SK-N-SH (cell line): Measurements from ENCODE around the gene BORCS6. TPM values are rescaled to one million over a fixed set of nuclear protein-coding genes. Genes with fewer than 3 reads are reported as not detected.

Source experiments
- CTCF ChIA-PET: fragments of 300-600, 350-600 bp; formaldehyde crosslinking; extraction: SDS; loops from one replicate; lab custom pipeline; 2021; lab: Yijun Ruan, JAX
- POLR2A ChIA-PET: fragments of 350-600 bp; sonication (Branson Sonifier 250); formaldehyde crosslinking; extraction: SDS; loops from one replicate; lab custom pipeline; 2020; ENCODE audit warnings: antibody characterized with exemption, inconsistent platforms; lab: Yijun Ruan, JAX
- DNase-seq: peaks from one replicate; pipeline ENCODE4 v3.0.0; 2012
- H2AFZ ChIP-seq: fragments of 200-600 bp; sonication (generic); 2 replicates; pipeline ENCODE4 v1.8.1; 2016; ENCODE audit warnings: antibody characterized with exemption, mild to moderate bottlenecking, low read depth
- H3F3A ChIP-seq: fragments of 200-600 bp; sonication (generic); replicated peaks from 2 replicates; pipeline ENCODE3; 2016; ENCODE audit warnings: antibody characterized with exemption, mild to moderate bottlenecking; ENCODE audit not compliant: insufficient read depth
- H3K27ac ChIP-seq, 2 experiments: fragments of 200-500 bp in 1 of 2; fragments of 200-600 bp in 1 of 2; sonication (Bioruptor generic) in 1 of 2; sonication (generic), shearing (Covaris generic) in 1 of 2; 2 replicates each; pipeline versions ENCODE4 v1.5.1 to v1.6.1; 2014 to 2016; ENCODE audit warnings: low read depth in 2 of 2, inconsistent platforms in 1 of 2, low read length in 1 of 2, mild to moderate bottlenecking in 1 of 2, mixed read lengths in 1 of 2
- H3K27me3 ChIP-seq: fragments of 200-600 bp; sonication (generic), shearing (Covaris generic); 2 replicates; pipeline ENCODE4 v1.6.1; 2016; ENCODE audit warnings: mixed run types; ENCODE audit not compliant: insufficient read depth
- H3K36me3 ChIP-seq, 2 experiments: fragments of 200-500 bp in 1 of 2; fragments of 200-600 bp in 1 of 2; sonication (Bioruptor generic) in 1 of 2; sonication (generic) in 1 of 2; replicated peaks in 1 of 2; 2 replicates each; pipeline versions ENCODE3 to v1.5.1; 2014 to 2016; ENCODE audit warnings: low read length in 1 of 2, mild to moderate bottlenecking in 1 of 2; ENCODE audit not compliant: insufficient read depth in 2 of 2, control insufficient read depth in 1 of 2
- H3K4me1 ChIP-seq, 2 experiments: fragments of 200-500 bp in 1 of 2; fragments of 200-600 bp in 1 of 2; sonication (Bioruptor generic) in 1 of 2; sonication (generic), shearing (Covaris generic) in 1 of 2; 2 replicates each; pipeline versions ENCODE4 v1.5.1 to v1.6.1; 2014 to 2016; ENCODE audit warnings: low read depth in 1 of 2, low read length in 1 of 2, mixed run types in 1 of 2; ENCODE audit not compliant: insufficient read depth in 2 of 2, control insufficient read depth in 1 of 2
- H3K4me2 ChIP-seq: fragments of 200-600 bp; sonication (generic), shearing (Covaris generic); 2 replicates; pipeline ENCODE4 v1.6.1; 2017; ENCODE audit warnings: mixed run types
- H3K4me3 ChIP-seq, 2 experiments: fragments of 200-500 bp in 1 of 2; fragments of 200-600 bp in 1 of 2; sonication (Bioruptor generic) in 1 of 2; sonication (generic), shearing (Covaris generic) in 1 of 2; 2 replicates each; pipeline versions ENCODE4 v1.5.1 to v1.8.1; 2014 to 2016; ENCODE audit warnings: low read depth in 2 of 2, inconsistent platforms in 1 of 2, low read length in 1 of 2, mild to moderate bottlenecking in 1 of 2, mixed read lengths in 1 of 2, moderate library complexity in 1 of 2
- H3K79me2 ChIP-seq: fragments of 200-600 bp; sonication (generic); 2 replicates; pipeline ENCODE4 v1.8.1; 2017; ENCODE audit warnings: mild to moderate bottlenecking; ENCODE audit not compliant: insufficient read depth
- H3K9ac ChIP-seq: fragments of 200-600 bp; sonication (generic); 2 replicates; pipeline ENCODE4 v1.6.1; 2017; ENCODE audit warnings: mixed run types
- H3K9me2 ChIP-seq: fragments of 200-600 bp; sonication (generic); 2 replicates; pipeline ENCODE4 v1.6.1; 2017; ENCODE audit warnings: mixed run types
- H3K9me3 ChIP-seq: fragments of 200-600 bp; sonication (generic); 2 replicates; pipeline ENCODE4 v1.6.1; 2017; ENCODE audit warnings: mixed run types, mild to moderate bottlenecking, moderate library complexity
- H4K20me1 ChIP-seq: fragments of 200-600 bp; sonication (generic); 2 replicates; pipeline ENCODE4 v1.6.1; 2017; ENCODE audit warnings: mild to moderate bottlenecking, mixed run types; ENCODE audit not compliant: insufficient read depth
- CHD2 ChIP-seq: fragments of 150-350 bp; IDR thresholded peaks from 2 replicates; pipeline ENCODE4 v1.6.1; 2018; ENCODE audit warnings: low read length; ENCODE audit not compliant: partially characterized antibody
- ELF1 ChIP-seq: IDR thresholded peaks from 2 replicates; pipeline ENCODE4 v1.4.0; 2012
- EZH2phosphoT487 ChIP-seq: fragments of 200-600 bp; sonication (generic); IDR thresholded peaks from 2 replicates; pipeline ENCODE4 v1.6.1; 2017; ENCODE audit warnings: low read depth, mixed run types, mild to moderate bottlenecking, antibody characterized with exemption, moderate library complexity, borderline replicate concordance
- FOSL2 ChIP-seq: IDR thresholded peaks from 2 replicates; pipeline ENCODE4 v1.4.0; 2012; ENCODE audit warnings: low read depth, mild to moderate bottlenecking, moderate library complexity, borderline replicate concordance
- FOXJ3 ChIP-seq: sonication (generic); formaldehyde crosslinking; IDR thresholded peaks from 2 replicates; pipeline ENCODE4 v1.5.1; 2020; ENCODE audit warnings: mild to moderate bottlenecking, missing genetic modification reagents
- FOXM1 ChIP-seq: IDR thresholded peaks from 2 replicates; pipeline ENCODE4 v1.4.0; 2012; ENCODE audit warnings: low read depth, mild to moderate bottlenecking
- GATA2 ChIP-seq: sonication (generic); formaldehyde crosslinking; IDR thresholded peaks from 2 replicates; pipeline ENCODE4 v1.5.0; 2020; ENCODE audit warnings: mild to moderate bottlenecking, missing genetic modification reagents
- JUND ChIP-seq: IDR thresholded peaks from 2 replicates; pipeline ENCODE4 v1.4.0; 2012
- MEF2A ChIP-seq: IDR thresholded peaks from 2 replicates; pipeline ENCODE4 v1.4.0; 2012; ENCODE audit warnings: low read depth, borderline replicate concordance
- MXI1 ChIP-seq: IDR thresholded peaks from 2 replicates; pipeline ENCODE4 v1.6.1; 2012; ENCODE audit warnings: mild to moderate bottlenecking, low read depth, low read length, improper control_type of control experiment
- NRF1 ChIP-seq: IDR thresholded peaks from 2 replicates; pipeline ENCODE4 v1.6.1; 2012; ENCODE audit warnings: low read depth, mild to moderate bottlenecking, low read length
- RAD21 ChIP-seq: IDR thresholded peaks from 2 replicates; pipeline ENCODE4 v1.6.1; 2012; ENCODE audit warnings: mild to moderate bottlenecking, low read length
- RCOR1 ChIP-seq: fragments of 150-350 bp; IDR thresholded peaks from 2 replicates; pipeline ENCODE4 v1.6.1; 2017; ENCODE audit warnings: antibody characterized with exemption, low read length
- RFX5 ChIP-seq: IDR thresholded peaks from 2 replicates; pipeline ENCODE4 v1.6.1; 2012; ENCODE audit warnings: mild to moderate bottlenecking, improper control_type of control experiment, low read length
- RXRA ChIP-seq: IDR thresholded peaks from 2 replicates; pipeline ENCODE4 v1.4.0; 2012; ENCODE audit warnings: low read depth, mild to moderate bottlenecking, borderline replicate concordance
- SIN3A ChIP-seq: IDR thresholded peaks from 2 replicates; pipeline ENCODE4 v1.6.1; 2012; ENCODE audit warnings: low read depth, mild to moderate bottlenecking, low read length, moderate library complexity, borderline replicate concordance
- TAF1 ChIP-seq: IDR thresholded peaks from 2 replicates; pipeline ENCODE4 v1.6.1; 2012; ENCODE audit warnings: low read depth, mild to moderate bottlenecking, low read length, moderate library complexity, borderline replicate concordance
- YY1 ChIP-seq: IDR thresholded peaks from 2 replicates; pipeline ENCODE4 v1.4.0; 2012; ENCODE audit warnings: low read depth, mild to moderate bottlenecking
- WGBS: methylation state at CpG from one replicate; pipeline ENCODE4 v1.1.6; 2017; ENCODE audit warnings: low lambda C conversion rate; 5-methylcytosine and 5-hydroxymethylcytosine counted together
- polyA plus RNA-seq, 3 experiments: library from polyadenylated mRNA; depleted of rRNA; stranded (reverse); fragments of >200 nt; gene quantifications; 2 replicates each; pipeline ENCODE4 v1.2.3, GENCODE V29; 2012
- TF ChIP-seq, protein P1 (sequence below): IDR thresholded peaks from 2 replicates; pipeline ENCODE4; 2012
- TF ChIP-seq, protein P2 (sequence below): IDR thresholded peaks from 2 replicates; pipeline ENCODE4 v1.6.1; 2012; ENCODE audit warnings: mild to moderate bottlenecking, low read depth, low read length, moderate library complexity
- TF ChIP-seq, protein P3 (sequence below): IDR thresholded peaks from 2 replicates; pipeline ENCODE4 v1.4.0; 2012; ENCODE audit warnings: low read depth
- TF ChIP-seq, protein P4 (sequence below): IDR thresholded peaks from 2 replicates; pipeline ENCODE4 v1.4.0; 2012; ENCODE audit warnings: low read depth, borderline replicate concordance
- TF ChIP-seq, protein P5 (sequence below): fragments of 200-600 bp; sonication (generic); IDR thresholded peaks from 2 replicates; pipeline ENCODE4 v1.6.1; 2017; ENCODE audit warnings: antibody characterized with exemption, mild to moderate bottlenecking, moderate library complexity

The BORCS6 gene
- polyA plus RNA-seq, 1 of the 3 experiments (the other 2 are of a cell fraction): 4.3 TPM

DNA sequence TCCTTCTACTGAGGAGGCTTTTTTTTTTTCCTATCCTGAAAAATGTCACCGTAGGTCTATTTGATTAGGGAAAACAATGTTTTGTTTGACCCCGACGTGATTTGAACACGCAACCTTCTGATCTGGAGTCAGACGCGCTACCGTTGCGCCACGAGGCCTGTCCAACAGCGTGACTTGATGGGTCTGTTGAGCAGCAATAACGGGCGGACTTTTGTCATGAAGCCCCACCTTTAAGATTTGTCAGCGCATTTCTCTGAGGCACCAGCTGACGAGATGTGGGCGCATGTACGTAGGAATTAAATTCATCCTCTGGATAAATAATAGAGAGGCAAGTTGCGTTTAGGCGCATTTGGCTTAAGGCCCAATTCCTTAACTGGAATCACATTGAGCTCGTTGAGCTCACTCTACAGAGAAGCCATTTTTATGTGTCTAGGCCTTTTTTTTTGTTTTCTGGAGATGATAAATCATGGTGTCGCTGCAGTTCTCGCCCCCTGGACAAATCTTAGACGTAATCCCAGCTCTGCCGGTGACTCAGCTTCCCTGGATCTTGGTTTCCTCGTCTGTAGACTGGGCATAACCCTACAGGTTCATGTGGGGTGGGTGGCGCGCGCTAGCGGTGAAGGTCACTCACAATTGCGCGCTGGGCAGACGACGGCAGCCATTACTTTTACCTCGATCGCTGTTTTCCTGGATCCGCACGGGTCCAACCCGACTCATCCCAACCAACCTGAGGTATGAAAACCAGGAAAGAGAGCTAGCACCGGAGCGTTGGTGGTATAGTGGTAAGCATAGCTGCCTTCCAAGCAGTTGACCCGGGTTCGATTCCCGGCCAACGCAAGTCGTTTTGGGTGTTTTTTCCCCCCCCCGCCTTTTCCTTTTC, 31.0 kb upstream of the BORCS6 start:
- Histone ChIP-seq H3K79me2 (no peaks in the 10 kb centered on the region), H3K9me2 (no peaks in the 10 kb centered on the region), H3K4me2 (peak overlapping the region; percentile 98), H3K36me3 (no peaks in the 10 kb centered on the region), H2AFZ (peak overlapping the region; percentile 89), H3K27ac (peak overlapping the region; percentile 92 to 95), H4K20me1 (0 out of 2 replicates have a peak, but pooled peaks cover 4% of the 10 kb centered on the region), H3K9me3 (no peaks in the 10 kb centered on the region), H3K4me3 (peak overlapping the region; percentile 83 to 86), H3K27me3 (no peaks in the 10 kb centered on the region), H3K9ac (peak overlapping the region; percentile 89), H3K4me1 (peaks cover 8 to 13% of the 10 kb centered on the region in 2 experiments; a peak in 2 of 4 replicates), H3F3A (peaks cover 47% of the 10 kb centered on the region)
- peak; percentile 73 for DNase-seq
- CTCF ChIA-PET: interaction anchor here (1.0 to 6.5 kb wide), 13 partner anchors 8 to 231 kb away, joined by 3 to 55 read pairs (median 5); partner anchors contain the start of genes ALOXE3, BORCS6, HES7 and KRABD2
- 2% methylated on average over 44 of the region's 45 CpGs for WGBS
- POLR2A ChIA-PET: interaction anchor here (0.9 to 2.8 kb wide), 9 partner anchors 9 to 102 kb away, joined by 3 to 14 read pairs (median 8); partner anchors contain the start of genes BORCS6 and RANGRF
- TF ChIP-seq, protein P1, sequence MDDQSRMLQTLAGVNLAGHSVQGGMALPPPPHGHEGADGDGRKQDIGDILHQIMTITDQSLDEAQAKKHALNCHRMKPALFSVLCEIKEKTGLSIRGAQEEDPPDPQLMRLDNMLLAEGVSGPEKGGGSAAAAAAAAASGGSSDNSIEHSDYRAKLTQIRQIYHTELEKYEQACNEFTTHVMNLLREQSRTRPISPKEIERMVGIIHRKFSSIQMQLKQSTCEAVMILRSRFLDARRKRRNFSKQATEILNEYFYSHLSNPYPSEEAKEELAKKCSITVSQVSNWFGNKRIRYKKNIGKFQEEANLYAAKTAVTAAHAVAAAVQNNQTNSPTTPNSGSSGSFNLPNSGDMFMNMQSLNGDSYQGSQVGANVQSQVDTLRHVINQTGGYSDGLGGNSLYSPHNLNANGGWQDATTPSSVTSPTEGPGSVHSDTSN: peak; percentile 36; the same call in 1 of the 2 replicates
- TF ChIP-seq RXRA: peak; percentile 49; the same call in 1 of the 2 replicates
- TF ChIP-seq, protein P2, sequence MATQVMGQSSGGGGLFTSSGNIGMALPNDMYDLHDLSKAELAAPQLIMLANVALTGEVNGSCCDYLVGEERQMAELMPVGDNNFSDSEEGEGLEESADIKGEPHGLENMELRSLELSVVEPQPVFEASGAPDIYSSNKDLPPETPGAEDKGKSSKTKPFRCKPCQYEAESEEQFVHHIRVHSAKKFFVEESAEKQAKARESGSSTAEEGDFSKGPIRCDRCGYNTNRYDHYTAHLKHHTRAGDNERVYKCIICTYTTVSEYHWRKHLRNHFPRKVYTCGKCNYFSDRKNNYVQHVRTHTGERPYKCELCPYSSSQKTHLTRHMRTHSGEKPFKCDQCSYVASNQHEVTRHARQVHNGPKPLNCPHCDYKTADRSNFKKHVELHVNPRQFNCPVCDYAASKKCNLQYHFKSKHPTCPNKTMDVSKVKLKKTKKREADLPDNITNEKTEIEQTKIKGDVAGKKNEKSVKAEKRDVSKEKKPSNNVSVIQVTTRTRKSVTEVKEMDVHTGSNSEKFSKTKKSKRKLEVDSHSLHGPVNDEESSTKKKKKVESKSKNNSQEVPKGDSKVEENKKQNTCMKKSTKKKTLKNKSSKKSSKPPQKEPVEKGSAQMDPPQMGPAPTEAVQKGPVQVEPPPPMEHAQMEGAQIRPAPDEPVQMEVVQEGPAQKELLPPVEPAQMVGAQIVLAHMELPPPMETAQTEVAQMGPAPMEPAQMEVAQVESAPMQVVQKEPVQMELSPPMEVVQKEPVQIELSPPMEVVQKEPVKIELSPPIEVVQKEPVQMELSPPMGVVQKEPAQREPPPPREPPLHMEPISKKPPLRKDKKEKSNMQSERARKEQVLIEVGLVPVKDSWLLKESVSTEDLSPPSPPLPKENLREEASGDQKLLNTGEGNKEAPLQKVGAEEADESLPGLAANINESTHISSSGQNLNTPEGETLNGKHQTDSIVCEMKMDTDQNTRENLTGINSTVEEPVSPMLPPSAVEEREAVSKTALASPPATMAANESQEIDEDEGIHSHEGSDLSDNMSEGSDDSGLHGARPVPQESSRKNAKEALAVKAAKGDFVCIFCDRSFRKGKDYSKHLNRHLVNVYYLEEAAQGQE: peak; percentile 49
- TF ChIP-seq RAD21: no peak
- TF ChIP-seq FOSL2: peak; percentile 68; the same call in 1 of the 2 replicates
- TF ChIP-seq, protein P3, sequence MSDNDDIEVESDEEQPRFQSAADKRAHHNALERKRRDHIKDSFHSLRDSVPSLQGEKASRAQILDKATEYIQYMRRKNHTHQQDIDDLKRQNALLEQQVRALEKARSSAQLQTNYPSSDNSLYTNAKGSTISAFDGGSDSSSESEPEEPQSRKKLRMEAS: peak; percentile 32; the same call in 1 of the 2 replicates
- peak; percentile 79 for TF ChIP-seq MXI1
- no peak for TF ChIP-seq MEF2A
- TF ChIP-seq SIN3A: no peak
- TF ChIP-seq GATA2: no peak
- no peak for TF ChIP-seq JUND
- TF ChIP-seq EZH2phosphoT487: no peak
- TF ChIP-seq, protein P4, sequence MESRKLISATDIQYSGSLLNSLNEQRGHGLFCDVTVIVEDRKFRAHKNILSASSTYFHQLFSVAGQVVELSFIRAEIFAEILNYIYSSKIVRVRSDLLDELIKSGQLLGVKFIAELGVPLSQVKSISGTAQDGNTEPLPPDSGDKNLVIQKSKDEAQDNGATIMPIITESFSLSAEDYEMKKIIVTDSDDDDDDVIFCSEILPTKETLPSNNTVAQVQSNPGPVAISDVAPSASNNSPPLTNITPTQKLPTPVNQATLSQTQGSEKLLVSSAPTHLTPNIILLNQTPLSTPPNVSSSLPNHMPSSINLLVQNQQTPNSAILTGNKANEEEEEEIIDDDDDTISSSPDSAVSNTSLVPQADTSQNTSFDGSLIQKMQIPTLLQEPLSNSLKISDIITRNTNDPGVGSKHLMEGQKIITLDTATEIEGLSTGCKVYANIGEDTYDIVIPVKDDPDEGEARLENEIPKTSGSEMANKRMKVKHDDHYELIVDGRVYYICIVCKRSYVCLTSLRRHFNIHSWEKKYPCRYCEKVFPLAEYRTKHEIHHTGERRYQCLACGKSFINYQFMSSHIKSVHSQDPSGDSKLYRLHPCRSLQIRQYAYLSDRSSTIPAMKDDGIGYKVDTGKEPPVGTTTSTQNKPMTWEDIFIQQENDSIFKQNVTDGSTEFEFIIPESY: no peak
- peak; percentile 89 for TF ChIP-seq YY1
- no peak for TF ChIP-seq NRF1
- no peak; the same call in 1 of the 2 replicates for TF ChIP-seq ELF1
- TF ChIP-seq CHD2: peak; percentile 67
- no peak for TF ChIP-seq RFX5
- TF ChIP-seq RCOR1: 0 out of 2 replicates have a peak, but pooled peaks have one; percentile 45
- TF ChIP-seq TAF1: peak; percentile 74
- peak; percentile 70; the same call in 1 of the 2 replicates for TF ChIP-seq FOXJ3 (CRISPR knock-in tag)
- TF ChIP-seq FOXM1: no peak
- TF ChIP-seq, protein P5, sequence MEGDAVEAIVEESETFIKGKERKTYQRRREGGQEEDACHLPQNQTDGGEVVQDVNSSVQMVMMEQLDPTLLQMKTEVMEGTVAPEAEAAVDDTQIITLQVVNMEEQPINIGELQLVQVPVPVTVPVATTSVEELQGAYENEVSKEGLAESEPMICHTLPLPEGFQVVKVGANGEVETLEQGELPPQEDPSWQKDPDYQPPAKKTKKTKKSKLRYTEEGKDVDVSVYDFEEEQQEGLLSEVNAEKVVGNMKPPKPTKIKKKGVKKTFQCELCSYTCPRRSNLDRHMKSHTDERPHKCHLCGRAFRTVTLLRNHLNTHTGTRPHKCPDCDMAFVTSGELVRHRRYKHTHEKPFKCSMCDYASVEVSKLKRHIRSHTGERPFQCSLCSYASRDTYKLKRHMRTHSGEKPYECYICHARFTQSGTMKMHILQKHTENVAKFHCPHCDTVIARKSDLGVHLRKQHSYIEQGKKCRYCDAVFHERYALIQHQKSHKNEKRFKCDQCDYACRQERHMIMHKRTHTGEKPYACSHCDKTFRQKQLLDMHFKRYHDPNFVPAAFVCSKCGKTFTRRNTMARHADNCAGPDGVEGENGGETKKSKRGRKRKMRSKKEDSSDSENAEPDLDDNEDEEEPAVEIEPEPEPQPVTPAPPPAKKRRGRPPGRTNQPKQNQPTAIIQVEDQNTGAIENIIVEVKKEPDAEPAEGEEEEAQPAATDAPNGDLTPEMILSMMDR: no peak
